GM18502 (cell line): Measurements from ENCODE around the gene SCEL.
"Not testable (repeated sequence)": the region's sequence is repeated elsewhere in the genome, so short reads cannot be mapped to it uniquely, and the experiment has no call there.

ENCODE experiments used
- ATAC-seq: cut with Tn5 transposase; IDR thresholded peaks from one replicate; pipeline ENCODE4 v1.9.1; 2021; ENCODE audit warnings: mild to moderate bottlenecking; ENCODE audit not compliant: unreplicated experiment, poor library complexity

Gene SCEL

GRCh38 chr13:77535448-77535847 lies at the start of gene SCEL:
Gene SCEL, plus strand, starts transcription at chr13:77535706. Its CDS starts 20,170 bp downstream, at chr13:77555876.
- ATAC-seq: no peak

- no peak for ATAC-seq
Measured at GRCh38 chr13:77489566-77490337, 45.8 kb upstream of the SCEL start.

- ATAC-seq: peak; percentile 82
Measured at GRCh38 chr13:77492982-77493381, 42.5 kb upstream of the SCEL start.

GRCh38 chr13:77494226-77494625 lies 41.3 kb upstream of the SCEL start:
- ATAC-seq: no peak

GRCh38 chr13:77497350-77497749 lies 38.2 kb upstream of the SCEL start:
- ATAC-seq: no peak

- ATAC-seq: no peak
Measured at GRCh38 chr13:77497835-77498234, 37.7 kb upstream of the SCEL start.

GRCh38 chr13:77502104-77502720 lies 33.3 kb upstream of the SCEL start:
- ATAC-seq: peak; percentile 93

GRCh38 chr13:77503398-77503797 lies 32.1 kb upstream of the SCEL start:
- no peak for ATAC-seq

GRCh38 chr13:77506874-77507273 lies 28.6 kb upstream of the SCEL start:
- no peak for ATAC-seq

- no peak for ATAC-seq
Measured at GRCh38 chr13:77507931-77508776, 27.4 kb upstream of the SCEL start.

- ATAC-seq: no peak
Measured at GRCh38 chr13:77508959-77509620, 26.4 kb upstream of the SCEL start.

- ATAC-seq: no peak
Measured at GRCh38 chr13:77510156-77510555, 25.4 kb upstream of the SCEL start.

- no peak for ATAC-seq
Measured at GRCh38 chr13:77511552-77511951, 24.0 kb upstream of the SCEL start.

GRCh38 chr13:77513719-77514335 lies 21.7 kb upstream of the SCEL start:
- ATAC-seq: peak; percentile 84

GRCh38 chr13:77514336-77514726 lies 21.2 kb upstream of the SCEL start:
- ATAC-seq: peak; percentile 85

- no peak for ATAC-seq
Measured at GRCh38 chr13:77515785-77516184, 19.7 kb upstream of the SCEL start.

- ATAC-seq: peak; percentile 38
Measured at GRCh38 chr13:77516342-77516789, 19.1 kb upstream of the SCEL start.

GRCh38 chr13:77518266-77518665 lies 17.2 kb upstream of the SCEL start:
- ATAC-seq: no peak

- ATAC-seq: not testable (repeated sequence)
Measured at GRCh38 chr13:77519396-77519795, 16.1 kb upstream of the SCEL start.

GRCh38 chr13:77519808-77520207 lies 15.7 kb upstream of the SCEL start:
- no peak for ATAC-seq
